NCI-H2029 treated with DMSO at 0.1 percent for 48 hours (cell line): ENCODE results near the gene SDK1.
"Not testable (repeated sequence)": the region's sequence is repeated elsewhere in the genome, so short reads cannot be mapped to it uniquely, and the experiment has no call there.

ENCODE experiments used
- DNase-seq: peaks from one replicate; lab custom pipeline; 2025; lab: John Stamatoyannopoulos, UW

SDK1 gene

GRCh38 chr7:4255336-4255735 lies 954.3 kb downstream of the SDK1 start:
- no peak for DNase-seq

GRCh38 chr7:4256286-4256685 lies 955.2 kb downstream of the SDK1 start:
- DNase-seq: no peak

- no peak for DNase-seq
These were observed 956.4 kb downstream of the SDK1 start for GRCh38 chr7:4257146-4258111.

GRCh38 chr7:4260116-4260515 lies 959.1 kb downstream of the SDK1 start:
- not testable (repeated sequence) for DNase-seq

GRCh38 chr7:4260867-4261600 lies 960.0 kb downstream of the SDK1 start:
- DNase-seq: no peak

GRCh38 chr7:4261601-4261960 lies 960.5 kb downstream of the SDK1 start:
- no peak for DNase-seq

- DNase-seq: not testable (repeated sequence)
These were observed 963.2 kb downstream of the SDK1 start for GRCh38 chr7:4264206-4264605.

GRCh38 chr7:4265066-4265465 lies 964.0 kb downstream of the SDK1 start:
- DNase-seq: no peak

- no peak for DNase-seq
These were observed 964.6 kb downstream of the SDK1 start for GRCh38 chr7:4265676-4266075.

- no peak for DNase-seq
These were observed 965.4 kb downstream of the SDK1 start for GRCh38 chr7:4266270-4267040.

- no peak for DNase-seq
These were observed 966.4 kb downstream of the SDK1 start for GRCh38 chr7:4267341-4268039.

GRCh38 chr7:4268040-4268965 lies 967.3 kb downstream of the SDK1 start:
- no peak for DNase-seq

GRCh38 chr7:4269086-4269485 lies 968.0 kb downstream of the SDK1 start:
- DNase-seq: no peak

GRCh38 chr7:4269746-4270145 lies 968.7 kb downstream of the SDK1 start:
- DNase-seq: no peak

- no peak for DNase-seq
These were observed 969.2 kb downstream of the SDK1 start for GRCh38 chr7:4270268-4270667.

- DNase-seq: no peak
These were observed 970.1 kb downstream of the SDK1 start for GRCh38 chr7:4270941-4271715.

- no peak for DNase-seq
These were observed 970.6 kb downstream of the SDK1 start for GRCh38 chr7:4271716-4272015.

GRCh38 chr7:4272141-4272540 lies 971.1 kb downstream of the SDK1 start:
- DNase-seq: no peak

- no peak for DNase-seq
These were observed 972.6 kb downstream of the SDK1 start for GRCh38 chr7:4273566-4274230.

- DNase-seq: no peak
These were observed 973.2 kb downstream of the SDK1 start for GRCh38 chr7:4274286-4274685.
